Loucy (cell line): Measurements from ENCODE around the gene CCIN.

ENCODE experiments used
- H2AFZ ChIP-seq: fragments of 200-600 bp; sonication (generic); 2 replicates; pipeline ENCODE4 v1.6.0; 2016; ENCODE audit warnings: antibody characterized with exemption, mild to moderate bottlenecking, low read length, moderate library complexity
- H3F3A ChIP-seq: fragments of 200-600 bp; 2 replicates; pipeline ENCODE4 v1.6.0; 2016; ENCODE audit warnings: antibody characterized with exemption, low read depth, mild to moderate bottlenecking
- H3K27me3 ChIP-seq: fragments of 200-600 bp; sonication (generic); 2 replicates; pipeline ENCODE4 v1.6.1; 2014; ENCODE audit warnings: low read length, mild to moderate bottlenecking; ENCODE audit not compliant: insufficient read depth, poor library complexity, severe bottlenecking
- H3K36me3 ChIP-seq: fragments of 200-600 bp; sonication (generic); 2 replicates; pipeline ENCODE4 v1.6.1; 2016; ENCODE audit warnings: low read length; ENCODE audit not compliant: insufficient read depth
- H3K4me1 ChIP-seq: fragments of 200-600 bp; sonication (generic); 2 replicates; pipeline ENCODE4 v1.5.1; 2014; ENCODE audit warnings: low read length, mild to moderate bottlenecking; ENCODE audit not compliant: insufficient read depth, poor library complexity, severe bottlenecking
- H3K4me2 ChIP-seq: fragments of 200-600 bp; sonication (generic); 2 replicates; pipeline ENCODE4 v1.6.0; 2014; ENCODE audit warnings: antibody characterized with exemption, low read length, low read depth, mild to moderate bottlenecking; ENCODE audit not compliant: poor library complexity, severe bottlenecking
- H3K4me3 ChIP-seq: fragments of 200-600 bp; sonication (generic); 2 replicates; pipeline ENCODE4 v1.5.1; 2014; ENCODE audit warnings: low read length, mild to moderate bottlenecking, mixed read lengths; ENCODE audit not compliant: poor library complexity, severe bottlenecking
- H3K79me2 ChIP-seq: fragments of 200-600 bp; sonication (generic); 2 replicates; pipeline ENCODE4 v1.6.1; 2014; ENCODE audit warnings: low read length; ENCODE audit not compliant: insufficient read depth
- H3K9ac ChIP-seq: fragments of 200-600 bp; sonication (generic); 2 replicates; pipeline ENCODE4 v1.6.0; 2014; ENCODE audit warnings: mild to moderate bottlenecking, low read depth, low read length, moderate library complexity; ENCODE audit not compliant: poor library complexity, severe bottlenecking
- H3K9me2 ChIP-seq: fragments of 200-600 bp; sonication (generic); replicated peaks from 2 replicates; pipeline ENCODE4 v1.6.1; 2016; ENCODE audit warnings: low read depth, low read length, mixed read lengths
- H3K9me3 ChIP-seq: fragments of 200-600 bp; sonication (generic); 2 replicates; pipeline ENCODE4 v1.6.1; 2014; ENCODE audit warnings: mild to moderate bottlenecking, antibody characterized with exemption, low read length, low read depth; ENCODE audit not compliant: insufficient read depth
- H4K20me1 ChIP-seq: fragments of 200-600 bp; sonication (generic); 2 replicates; pipeline ENCODE4 v1.6.0; 2014; ENCODE audit warnings: antibody characterized with exemption, low read length, mild to moderate bottlenecking; ENCODE audit not compliant: insufficient read depth, poor library complexity, severe bottlenecking
- EZH2phosphoT487 ChIP-seq: fragments of 200-600 bp; IDR thresholded peaks from 2 replicates; pipeline ENCODE4 v1.6.1; 2018; ENCODE audit warnings: antibody characterized with exemption, mild to moderate bottlenecking, moderate library complexity, borderline replicate concordance
- TF ChIP-seq, protein P1 (sequence below): fragments of 200-600 bp; sonication (generic); conservative IDR thresholded peaks from 2 replicates; pipeline ENCODE4 v1.5.1; 2014; ENCODE audit warnings: mild to moderate bottlenecking, antibody characterized with exemption, low read length

The CCIN gene

GRCh38 chr9:36153746-36154145, 15.4 kb upstream of the CCIN start:
- H3K4me3 ChIP-seq: no peak overlapping the region
- H3K79me2 ChIP-seq: peaks cover 13% of the 10 kb centered on the region; the same call in 1 of the 2 replicates

DNA sequence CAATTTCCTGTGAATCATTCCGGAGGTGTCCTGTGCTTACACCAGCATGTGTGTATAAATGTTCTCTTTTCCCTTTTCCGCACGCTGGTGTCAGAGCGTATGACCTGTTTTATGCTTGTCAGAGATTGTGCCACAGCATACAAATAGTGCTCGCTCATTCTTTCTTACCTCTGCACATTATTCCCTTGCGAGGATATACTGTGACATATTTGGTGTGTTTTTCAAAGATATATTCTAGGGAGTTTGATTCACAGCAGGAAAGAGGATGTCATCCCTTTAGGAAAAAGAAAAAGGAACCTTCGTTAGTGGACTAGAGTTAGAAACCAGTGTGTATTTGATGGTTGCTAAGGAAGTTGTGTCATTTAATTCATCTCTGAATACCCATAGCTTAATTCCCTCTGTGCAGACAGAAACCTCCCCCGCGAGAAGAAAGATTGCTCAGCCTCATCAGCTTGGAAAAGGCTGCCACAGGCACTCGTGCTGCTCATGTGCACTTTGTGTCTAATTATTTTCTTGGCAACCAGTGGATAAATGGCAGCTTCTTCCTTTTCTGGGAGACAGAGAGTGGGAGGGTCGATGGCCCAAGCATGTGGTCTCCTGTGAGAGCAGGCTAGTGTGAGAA, 14.7 kb upstream of the CCIN start:
- no peak overlapping the region for H2AFZ ChIP-seq
- peaks cover 30% of the 10 kb centered on the region for H3K4me1 ChIP-seq
- no peak overlapping the region for H3K9ac ChIP-seq
- peaks cover 5% of the 10 kb centered on the region; the same call in 1 of the 2 replicates for H3K9me3 ChIP-seq
- H3K9me2 ChIP-seq: no peaks in the 10 kb centered on the region
- H3K27me3 ChIP-seq: no peaks in the 10 kb centered on the region
- H3F3A ChIP-seq: peaks cover 2% of the 10 kb centered on the region; the same call in 1 of the 2 replicates
- H3K4me2 ChIP-seq: no peak overlapping the region
- no peak overlapping the region for H3K4me3 ChIP-seq
- TF ChIP-seq EZH2phosphoT487: no peak
- TF ChIP-seq, protein P1, sequence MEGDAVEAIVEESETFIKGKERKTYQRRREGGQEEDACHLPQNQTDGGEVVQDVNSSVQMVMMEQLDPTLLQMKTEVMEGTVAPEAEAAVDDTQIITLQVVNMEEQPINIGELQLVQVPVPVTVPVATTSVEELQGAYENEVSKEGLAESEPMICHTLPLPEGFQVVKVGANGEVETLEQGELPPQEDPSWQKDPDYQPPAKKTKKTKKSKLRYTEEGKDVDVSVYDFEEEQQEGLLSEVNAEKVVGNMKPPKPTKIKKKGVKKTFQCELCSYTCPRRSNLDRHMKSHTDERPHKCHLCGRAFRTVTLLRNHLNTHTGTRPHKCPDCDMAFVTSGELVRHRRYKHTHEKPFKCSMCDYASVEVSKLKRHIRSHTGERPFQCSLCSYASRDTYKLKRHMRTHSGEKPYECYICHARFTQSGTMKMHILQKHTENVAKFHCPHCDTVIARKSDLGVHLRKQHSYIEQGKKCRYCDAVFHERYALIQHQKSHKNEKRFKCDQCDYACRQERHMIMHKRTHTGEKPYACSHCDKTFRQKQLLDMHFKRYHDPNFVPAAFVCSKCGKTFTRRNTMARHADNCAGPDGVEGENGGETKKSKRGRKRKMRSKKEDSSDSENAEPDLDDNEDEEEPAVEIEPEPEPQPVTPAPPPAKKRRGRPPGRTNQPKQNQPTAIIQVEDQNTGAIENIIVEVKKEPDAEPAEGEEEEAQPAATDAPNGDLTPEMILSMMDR: no peak
- peaks cover 13% of the 10 kb centered on the region; the same call in 1 of the 2 replicates for H3K79me2 ChIP-seq
- no peaks in the 10 kb centered on the region for H4K20me1 ChIP-seq
- H3K36me3 ChIP-seq: no peaks in the 10 kb centered on the region

More at GRCh38 chr9:36153746-36154145, 15.4 kb upstream of the CCIN start:
- Histone ChIP-seq H3F3A (peaks cover 2% of the 10 kb centered on the region; the same call in 1 of the 2 replicates), H4K20me1 (no peaks in the 10 kb centered on the region), H2AFZ (no peak overlapping the region), H3K4me2 (no peak overlapping the region), H3K9me3 (peaks cover 5% of the 10 kb centered on the region; the same call in 1 of the 2 replicates), H3K36me3 (no peaks in the 10 kb centered on the region), H3K9ac (no peak overlapping the region), H3K27me3 (no peaks in the 10 kb centered on the region), H3K4me1 (peaks cover 33% of the 10 kb centered on the region), H3K9me2 (no peaks in the 10 kb centered on the region)
- TF ChIP-seq, protein P1: no peak
- TF ChIP-seq EZH2phosphoT487: no peak

DNA sequence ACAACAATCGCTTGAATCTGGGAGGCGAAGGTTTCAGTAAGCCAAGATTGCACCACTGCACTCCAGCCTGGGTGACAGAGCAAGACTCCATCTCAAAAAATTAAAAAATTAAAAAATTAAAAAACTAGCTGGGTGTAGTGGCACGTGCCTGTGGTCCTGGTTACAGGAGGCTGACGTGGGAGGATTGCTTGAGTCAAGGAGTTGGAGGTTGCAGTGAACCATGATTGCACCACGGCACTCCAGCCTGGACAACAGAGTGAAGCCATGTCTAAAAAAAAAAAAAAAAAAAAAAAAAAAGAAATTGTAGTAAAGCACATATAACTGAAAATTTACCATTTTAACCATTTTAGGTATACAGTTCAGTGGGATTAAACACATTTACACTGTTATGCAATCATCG, 13.1 kb upstream of the CCIN start:
- peaks cover 17% of the 10 kb centered on the region for H3K4me1 ChIP-seq
- no peaks in the 10 kb centered on the region for H3K9me2 ChIP-seq
- TF ChIP-seq, protein P1: no peak
- no peak for TF ChIP-seq EZH2phosphoT487
- H3K4me2 ChIP-seq: no peak overlapping the region
- no peak overlapping the region for H2AFZ ChIP-seq
- H3K79me2 ChIP-seq: 0 out of 2 replicates have a peak, but pooled peaks cover 3% of the 10 kb centered on the region
- no peaks in the 10 kb centered on the region for H3K27me3 ChIP-seq
- peaks cover 5% of the 10 kb centered on the region; the same call in 1 of the 2 replicates for H3K9me3 ChIP-seq
- no peak overlapping the region for H3K4me3 ChIP-seq
- H3K36me3 ChIP-seq: no peaks in the 10 kb centered on the region
- H3K9ac ChIP-seq: no peak overlapping the region
- no peaks in the 10 kb centered on the region for H4K20me1 ChIP-seq
- peaks cover 2% of the 10 kb centered on the region; the same call in 1 of the 2 replicates for H3F3A ChIP-seq
